ENCODE measurements around the gene TMEM117. TPM values are rescaled to one million over a fixed set of nuclear protein-coding genes. Genes with fewer than 3 reads are reported as not detected.

Gene TMEM117
- total RNA-seq, 4 donors from 2014 or later: 15.8 to 42.2 (median 24.0) TPM

DNA sequence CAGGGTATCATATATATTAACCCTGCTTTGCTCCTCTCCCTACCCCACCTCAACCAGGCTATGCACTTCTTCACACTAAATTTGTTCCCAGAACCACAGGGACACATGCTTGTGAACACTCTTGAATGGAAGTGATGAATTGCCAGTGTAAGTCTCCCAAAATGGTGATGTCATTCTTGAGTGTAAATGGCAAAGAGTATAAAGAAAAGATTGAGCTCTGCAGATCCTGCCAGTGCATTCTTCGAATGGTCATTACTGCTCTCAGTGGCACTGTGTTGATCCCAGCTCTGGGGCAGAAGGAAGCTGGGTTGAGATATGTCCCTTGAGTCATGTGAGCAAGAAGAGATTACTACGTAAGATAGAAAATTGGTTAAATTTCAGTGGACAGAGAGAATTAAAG is 313.1 kb downstream of the TMEM117 start:
- WGBS, 2 donors: 89 to 90% methylated on average over 2 of the region's 2 CpGs
- intact Hi-C loops (cut with DNase I): no loop called here

DNA sequence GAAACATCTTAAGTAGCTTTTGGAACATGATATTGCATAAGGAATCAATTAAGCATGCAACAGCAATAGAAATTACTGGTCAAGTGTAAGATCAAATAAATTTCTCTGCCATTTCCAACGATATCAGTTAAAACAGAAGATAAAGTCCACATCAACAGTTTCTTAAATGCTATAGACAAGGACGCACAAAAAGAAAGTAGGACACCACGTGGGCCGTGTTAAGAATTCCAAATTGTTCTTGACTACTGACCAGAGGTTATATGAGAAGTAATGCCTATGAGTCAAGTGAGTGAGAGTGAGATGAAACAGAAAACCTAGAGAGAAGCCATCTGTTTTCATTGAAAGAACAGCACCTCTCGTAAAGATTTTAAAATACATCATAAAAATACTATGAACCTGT is 318.2 kb downstream of the TMEM117 start:
- H3K4me1 ChIP-seq: no peaks in the 10 kb centered on the region
- H3K27ac ChIP-seq: no peak overlapping the region
- TF ChIP-seq, protein P1, sequence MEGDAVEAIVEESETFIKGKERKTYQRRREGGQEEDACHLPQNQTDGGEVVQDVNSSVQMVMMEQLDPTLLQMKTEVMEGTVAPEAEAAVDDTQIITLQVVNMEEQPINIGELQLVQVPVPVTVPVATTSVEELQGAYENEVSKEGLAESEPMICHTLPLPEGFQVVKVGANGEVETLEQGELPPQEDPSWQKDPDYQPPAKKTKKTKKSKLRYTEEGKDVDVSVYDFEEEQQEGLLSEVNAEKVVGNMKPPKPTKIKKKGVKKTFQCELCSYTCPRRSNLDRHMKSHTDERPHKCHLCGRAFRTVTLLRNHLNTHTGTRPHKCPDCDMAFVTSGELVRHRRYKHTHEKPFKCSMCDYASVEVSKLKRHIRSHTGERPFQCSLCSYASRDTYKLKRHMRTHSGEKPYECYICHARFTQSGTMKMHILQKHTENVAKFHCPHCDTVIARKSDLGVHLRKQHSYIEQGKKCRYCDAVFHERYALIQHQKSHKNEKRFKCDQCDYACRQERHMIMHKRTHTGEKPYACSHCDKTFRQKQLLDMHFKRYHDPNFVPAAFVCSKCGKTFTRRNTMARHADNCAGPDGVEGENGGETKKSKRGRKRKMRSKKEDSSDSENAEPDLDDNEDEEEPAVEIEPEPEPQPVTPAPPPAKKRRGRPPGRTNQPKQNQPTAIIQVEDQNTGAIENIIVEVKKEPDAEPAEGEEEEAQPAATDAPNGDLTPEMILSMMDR (IDR thresholded peaks at IDR 0.05): no peak
- no peaks in the 10 kb centered on the region for H3K27me3 ChIP-seq
- H3K36me3 ChIP-seq: no peaks in the 10 kb centered on the region
- no peak overlapping the region for H3K4me3 ChIP-seq
- H3K9me3 ChIP-seq: no peaks in the 10 kb centered on the region
- 68 to 77% methylated on average over 5 of the region's 5 CpGs for WGBS, 2 donors
- no peak for DNase-seq
- intact Hi-C loops (cut with DNase I): no loop called here

More for the DNA sequence above, 313.1 kb downstream of the TMEM117 start:
- no peaks in the 10 kb centered on the region for H3K36me3 ChIP-seq
- no peaks in the 10 kb centered on the region for H3K9me3 ChIP-seq
- no peak for DNase-seq
- no peaks in the 10 kb centered on the region for H3K27me3 ChIP-seq
- H3K4me3 ChIP-seq: no peak overlapping the region
- TF ChIP-seq POLR2A (IDR thresholded peaks at IDR 0.05): no peak
- TF ChIP-seq, protein P1 (IDR thresholded peaks at IDR 0.05): no peak
- H3K4me1 ChIP-seq: no peaks in the 10 kb centered on the region
- no peak overlapping the region for H3K27ac ChIP-seq

DNA sequence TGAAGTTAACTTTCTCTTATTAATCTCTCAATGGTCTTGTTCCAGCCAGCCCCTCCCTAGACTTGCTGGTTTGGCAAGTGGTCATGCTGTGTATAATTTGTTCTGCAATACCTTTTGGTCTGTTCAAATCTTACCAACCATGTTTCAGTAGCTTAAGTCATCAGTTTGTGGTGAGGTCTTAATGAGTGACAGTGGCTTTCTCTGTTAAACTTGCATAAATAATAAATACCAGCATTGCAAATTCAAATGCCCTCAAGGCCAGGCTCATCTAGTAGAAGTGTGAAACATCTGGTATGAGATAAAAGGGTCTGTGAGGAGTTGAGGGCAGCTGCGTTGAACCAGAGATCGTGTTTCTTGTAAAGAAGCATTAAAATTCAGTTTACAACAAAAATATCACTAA is 319.5 kb downstream of the TMEM117 start:
- intact Hi-C loops (cut with DNase I): no loop called here
- Histone ChIP-seq H3K36me3 (no peaks in the 10 kb centered on the region), H3K27me3 (no peaks in the 10 kb centered on the region), H3K9me3 (no peaks in the 10 kb centered on the region), H3K27ac (no peak overlapping the region), H3K4me3 (no peak overlapping the region), H3K4me1 (no peaks in the 10 kb centered on the region)
- DNase-seq: no peak
- 79 to 93% methylated on average over 2 of the region's 2 CpGs for WGBS, 2 donors
- TF ChIP-seq POLR2A (IDR thresholded peaks at IDR 0.05): no peak
- TF ChIP-seq, protein P1 (IDR thresholded peaks at IDR 0.05): no peak

DNA sequence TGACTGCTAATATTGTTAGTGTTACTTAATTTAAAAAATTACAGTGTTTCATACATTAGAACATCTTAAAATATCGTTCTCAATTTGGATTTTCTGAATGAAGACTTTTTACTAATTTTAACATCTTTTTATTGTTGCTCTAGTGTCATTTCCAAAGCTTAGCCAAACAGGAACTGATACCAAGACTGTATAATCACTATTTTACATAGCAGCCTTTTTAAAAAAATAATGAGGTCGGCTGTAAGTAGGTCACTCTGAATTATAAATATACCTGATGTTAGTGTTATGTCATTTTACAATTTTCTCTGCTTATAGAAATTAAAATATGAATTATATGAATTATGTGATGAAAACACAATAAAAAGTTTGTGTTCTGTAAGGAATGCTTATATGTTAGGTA is 321.5 kb downstream of the TMEM117 start:
- Histone ChIP-seq H3K27ac (no peak overlapping the region), H3K4me3 (no peak overlapping the region), H3K4me1 (no peaks in the 10 kb centered on the region), H3K9me3 (no peaks in the 10 kb centered on the region), H3K27me3 (no peaks in the 10 kb centered on the region), H3K36me3 (no peaks in the 10 kb centered on the region)
- 63 to 71% methylated on average over 2 of the region's 2 CpGs for WGBS, 2 donors
- no peak for DNase-seq
- TF ChIP-seq, protein P1 (IDR thresholded peaks at IDR 0.05): no peak
- TF ChIP-seq POLR2A (IDR thresholded peaks at IDR 0.05): no peak
- intact Hi-C loops (cut with DNase I): no loop called here

DNA sequence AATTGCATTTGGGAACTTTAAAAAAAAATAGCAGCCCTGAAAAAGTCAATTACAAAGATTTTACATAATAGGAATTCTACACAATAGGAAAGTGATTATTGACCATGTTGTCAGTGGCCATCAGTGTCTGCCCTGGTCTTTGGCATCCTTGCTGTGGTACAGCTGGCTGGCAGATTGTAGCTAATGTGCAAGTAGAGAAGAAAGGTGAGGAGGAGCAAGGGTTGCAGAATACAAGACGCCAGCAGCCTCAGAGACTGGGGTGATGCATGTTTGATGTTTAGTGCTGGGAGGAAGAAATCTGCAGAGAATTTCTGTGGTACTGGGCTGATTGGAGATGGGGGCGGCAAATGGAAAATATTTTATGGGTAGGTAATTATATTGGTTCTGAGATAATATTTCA is 322.9 kb downstream of the TMEM117 start:
- H3K27ac ChIP-seq: no peak overlapping the region
- TF ChIP-seq, protein P1 (IDR thresholded peaks at IDR 0.05): no peak
- TF ChIP-seq POLR2A (IDR thresholded peaks at IDR 0.05): no peak
- H3K9me3 ChIP-seq: no peaks in the 10 kb centered on the region
- no peaks in the 10 kb centered on the region for H3K4me1 ChIP-seq
- DNase-seq: no peak
- no peak overlapping the region for H3K4me3 ChIP-seq
- intact Hi-C loops (cut with DNase I): no loop called here
- H3K27me3 ChIP-seq: no peaks in the 10 kb centered on the region
- H3K36me3 ChIP-seq: no peaks in the 10 kb centered on the region
- WGBS, 2 donors: 78 to 92% methylated on average over 2 of the region's 2 CpGs

All from esophagus squamous epithelium (tissue), 5 donors.